Kidney (tissue), 14 donors: ENCODE results near the gene SLC8A2. TPM values are rescaled to one million over a fixed set of nuclear protein-coding genes. Genes with fewer than 3 reads are reported as not detected.

ENCODE experiments used
- DNase-seq, 5 donors: peaks; one replicate each; pipeline ENCODE4 v3.0.0-alpha.2; 2013 to 2020
- FAIRE-seq: peaks from 2 replicates; lab custom pipeline; 2012; peaks lifted over from hg19 to GRCh38; lab: Jason Lieb, UNC
- H3K27ac ChIP-seq, 2 donors: one replicate each; pipeline ENCODE4 v1.7.0; 2013; ENCODE audit warnings: low read depth in 2 of 2, low read length in 2 of 2, inconsistent platforms in 1 of 2
- H3K27me3 ChIP-seq: one replicate; pipeline ENCODE4 v1.7.1; 2013; ENCODE audit warnings: low read length, inconsistent platforms; ENCODE audit not compliant: control insufficient read depth, insufficient read depth
- H3K36me3 ChIP-seq, 3 donors: one replicate each; pipeline versions ENCODE4 v1.7.0 to v1.7.1; 2013; ENCODE audit warnings: low read length in 3 of 3, control low read depth in 1 of 3, inconsistent platforms in 1 of 3; ENCODE audit not compliant: insufficient read depth in 3 of 3, control insufficient read depth in 2 of 3
- H3K4me1 ChIP-seq, 3 donors: one replicate each; pipeline versions ENCODE4 v1.7.0 to v1.7.1; 2013; ENCODE audit warnings: low read length in 3 of 3, inconsistent platforms in 1 of 3, low read depth in 1 of 3; ENCODE audit not compliant: control insufficient read depth in 2 of 3, insufficient read depth in 2 of 3
- H3K4me3 ChIP-seq, 3 donors: one replicate each; pipeline versions ENCODE4 v1.7.0 to v1.8.1; 2013; ENCODE audit warnings: low read length in 3 of 3, control low read depth in 1 of 3, inconsistent platforms in 1 of 3
- H3K9ac ChIP-seq, 3 donors: one replicate each; pipeline versions ENCODE4 v1.7.0 to v1.7.1; 2013; ENCODE audit warnings: low read length in 3 of 3, control low read depth in 1 of 3, inconsistent platforms in 1 of 3
- H3K9me3 ChIP-seq, 3 donors: one replicate each; pipeline versions ENCODE4 v1.7.0 to v1.7.1; 2013; ENCODE audit warnings: low read length in 3 of 3, control low read depth in 1 of 3, inconsistent platforms in 1 of 3; ENCODE audit not compliant: control insufficient read depth in 2 of 3, insufficient read depth in 1 of 3
- CTCF ChIP-seq: IDR thresholded peaks from 3 replicates; pipeline ENCODE4 v1.5.1; 2012; ENCODE audit warnings: mild to moderate bottlenecking, moderate library complexity, borderline replicate concordance; ENCODE audit not compliant: insufficient read depth; ENCODE audit errors: extremely low read depth
- intact Hi-C: fragments of 100-400 bp; cut with DNase I; formaldehyde crosslinking; loops from one replicate; pipeline ENCODE4 v1.11.1; 2022
- polyA plus RNA-seq: library from polyadenylated mRNA; stranded (reverse); fragments of 350-450 nt; fragmentation: Illumina TruSeq; extraction: RNeasy Lipid Tissue Mini Kit (QIAGEN cat#74804); gene quantifications from one replicate; pipeline ENCODE4 v1.2.3, GENCODE V29; 2014; ENCODE audit warnings: low read depth, low replicate concordance; ENCODE audit not compliant: insufficient read depth
- total RNA-seq: library from RNA; stranded (reverse); fragmentation: NEBNext Ultra II Directional; extraction: Animal tissue kit (Norgen Biotek cat#: 25700); gene quantifications from one replicate; pipeline ENCODE4 v1.2.1, GENCODE V29; 2021
- donor health status: control.
- donor health status: control.
- donor health status: control.
- donor health status: control.
- donor health status: control.
- donor health status: DM: yes; HTN: yes; CAD: no.
- donor health status: Normal renal cell carcinoma (clear cell type).

SLC8A2 gene
- total and polyA plus RNA-seq, 2 donors from 2014 or later = 0.94 TPM; not detected in 1

- no peak for TF ChIP-seq CTCF
- Histone ChIP-seq H3K4me3 (no peak overlapping the region), H3K4me1 (peaks cover 0 to 11% (median 0%) of the 10 kb centered on the region in 3 donors), H3K9ac (no peak overlapping the region), H3K9me3 (no peaks in the 10 kb centered on the region), H3K27me3 (peaks cover 28% of the 10 kb centered on the region), H3K27ac (no peak overlapping the region), H3K36me3 (no peaks in the 10 kb centered on the region)
- FAIRE-seq (no peak), DNase-seq (no peak)
- intact Hi-C loops = no loop called here
Measured at GRCh38 chr19:47448360-47448727, 23.3 kb downstream of the SLC8A2 start.

- Histone ChIP-seq H3K27ac (no peak overlapping the region), H3K9ac (no peak overlapping the region), H3K4me1 (peaks cover 0 to 11% (median 0%) of the 10 kb centered on the region in 3 donors), H3K9me3 (no peaks in the 10 kb centered on the region), H3K36me3 (no peaks in the 10 kb centered on the region), H3K27me3 (peaks cover 29% of the 10 kb centered on the region), H3K4me3 (no peak overlapping the region)
- intact Hi-C loops = no loop called here
- peak in 4 of 5 donors; percentile 53 to 83 (median 64) for DNase-seq
- no peak for FAIRE-seq
- no peak for TF ChIP-seq CTCF
Measured at GRCh38 chr19:47447470-47448359, 24.0 kb downstream of the SLC8A2 start.

- peaks cover 27% of the 10 kb centered on the region for H3K27me3 ChIP-seq
- H3K4me3 ChIP-seq = no peak overlapping the region
- no peak for TF ChIP-seq CTCF
- no peaks in the 10 kb centered on the region for H3K9me3 ChIP-seq
- H3K36me3 ChIP-seq = no peaks in the 10 kb centered on the region
- peak in 2 of 5 donors; percentile 68 to 75 for DNase-seq
- intact Hi-C loops = no loop called here
- H3K27ac ChIP-seq = no peak overlapping the region
- no peak overlapping the region for H3K9ac ChIP-seq
- no peak for FAIRE-seq
- peaks cover 0 to 11% (median 0%) of the 10 kb centered on the region in 3 donors for H3K4me1 ChIP-seq
Measured at GRCh38 chr19:47446534-47447469, 24.9 kb downstream of the SLC8A2 start.
